ENCODE results near the gene TUBGCP2. TPM values are rescaled to one million over a fixed set of nuclear protein-coding genes. Genes with fewer than 3 reads are reported as not detected.

TUBGCP2 gene
- total RNA-seq, 4 donors from 2014 or later: 37.5 to 68.3 (median 47.6) TPM

GRCh38 chr10:133336577-133337369 is 28.1 kb upstream of the TUBGCP2 start, which contains the start of gene CALY:
Gene CALY, minus strand, starts transcription at chr10:133336896. Its CDS starts 7,907 bp downstream, at chr10:133328989.
- intact Hi-C loops (cut with DNase I; ENCODE audit: low total_unique reads) (no loop called here), in situ Hi-C loops (cut with MboI; ENCODE audit: low pct_ligation_motif_present in 1 of 4, low pct_unique_long_range_greater_than_20kb in 1 of 4, low sequenced_read_pairs in 3 of 4) (no loop called here)
- peak within 1 kb of the TSS; percentile 8 to 36 (median 19) for H3K4me3 ChIP-seq
- H3K27ac ChIP-seq: no peak within 1 kb of the TSS
- peak; percentile 62 for DNase-seq
- H3K4me1 ChIP-seq: peaks cover 14 to 21% (median 20%) of the 10 kb centered on the region in 4 donors
- H3K27me3 ChIP-seq: peaks cover 57% of the 10 kb centered on the region
- H3K36me3 ChIP-seq: no peaks in the 10 kb centered on the region
- no peaks in the 10 kb centered on the region for H3K9me3 ChIP-seq
- 5% methylated on average over 43 of the region's 63 CpGs; no CpG with 5 or more reads in 1 of the 2 donors for WGBS, 2 donors (ENCODE audit: low coverage in 1 of 2)
- no peak for TF ChIP-seq POLR2A (IDR thresholded peaks at IDR 0.05)
- no peak for TF ChIP-seq POLR2AphosphoS5 (IDR thresholded peaks at IDR 0.05)

DNA sequence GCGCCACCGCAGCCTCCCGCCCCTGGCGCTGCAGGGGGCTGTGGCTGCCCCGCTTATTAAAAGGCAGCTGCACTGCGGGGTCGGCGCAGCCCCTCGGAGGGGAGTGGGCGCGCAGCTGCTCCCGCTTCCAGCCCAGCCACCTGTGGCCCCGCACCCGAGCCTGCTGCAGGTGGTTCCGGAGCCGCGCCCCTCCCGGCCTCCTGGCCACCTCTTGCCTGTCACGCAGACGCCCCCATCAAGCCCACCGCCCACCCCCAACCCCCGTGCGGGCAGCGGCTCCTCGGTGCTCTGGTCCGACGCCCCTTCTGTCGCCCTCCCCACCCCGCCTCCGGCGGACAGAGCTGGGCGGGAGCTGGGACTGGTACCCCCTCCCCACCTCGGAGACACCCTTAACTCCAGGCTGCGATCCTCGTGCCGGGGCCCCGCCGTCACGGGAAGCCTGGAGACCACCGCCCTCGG is 27.5 kb upstream of the TUBGCP2 start:
- H3K27ac ChIP-seq: no peak overlapping the region
- H3K27me3 ChIP-seq: peaks cover 57% of the 10 kb centered on the region
- 7% methylated on average over 22 of the region's 41 CpGs; no CpG with 5 or more reads in 1 of the 2 donors for WGBS, 2 donors (ENCODE audit: low coverage in 1 of 2)
- no peaks in the 10 kb centered on the region for H3K36me3 ChIP-seq
- intact Hi-C loops (cut with DNase I; ENCODE audit: low total_unique reads) (no loop called here), in situ Hi-C loops (cut with MboI; ENCODE audit: low pct_ligation_motif_present in 1 of 4, low pct_unique_long_range_greater_than_20kb in 1 of 4, low sequenced_read_pairs in 3 of 4) (no loop called here)
- TF ChIP-seq, protein P1, sequence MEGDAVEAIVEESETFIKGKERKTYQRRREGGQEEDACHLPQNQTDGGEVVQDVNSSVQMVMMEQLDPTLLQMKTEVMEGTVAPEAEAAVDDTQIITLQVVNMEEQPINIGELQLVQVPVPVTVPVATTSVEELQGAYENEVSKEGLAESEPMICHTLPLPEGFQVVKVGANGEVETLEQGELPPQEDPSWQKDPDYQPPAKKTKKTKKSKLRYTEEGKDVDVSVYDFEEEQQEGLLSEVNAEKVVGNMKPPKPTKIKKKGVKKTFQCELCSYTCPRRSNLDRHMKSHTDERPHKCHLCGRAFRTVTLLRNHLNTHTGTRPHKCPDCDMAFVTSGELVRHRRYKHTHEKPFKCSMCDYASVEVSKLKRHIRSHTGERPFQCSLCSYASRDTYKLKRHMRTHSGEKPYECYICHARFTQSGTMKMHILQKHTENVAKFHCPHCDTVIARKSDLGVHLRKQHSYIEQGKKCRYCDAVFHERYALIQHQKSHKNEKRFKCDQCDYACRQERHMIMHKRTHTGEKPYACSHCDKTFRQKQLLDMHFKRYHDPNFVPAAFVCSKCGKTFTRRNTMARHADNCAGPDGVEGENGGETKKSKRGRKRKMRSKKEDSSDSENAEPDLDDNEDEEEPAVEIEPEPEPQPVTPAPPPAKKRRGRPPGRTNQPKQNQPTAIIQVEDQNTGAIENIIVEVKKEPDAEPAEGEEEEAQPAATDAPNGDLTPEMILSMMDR (IDR thresholded peaks at IDR 0.05): no peak
- TF ChIP-seq EP300 (IDR thresholded peaks at IDR 0.05; ENCODE audit: low read depth) (no peak), POLR2A (IDR thresholded peaks at IDR 0.05) (no peak), POLR2AphosphoS5 (IDR thresholded peaks at IDR 0.05) (no peak)
- DNase-seq: no peak
- H3K9me3 ChIP-seq: no peaks in the 10 kb centered on the region
- H3K4me1 ChIP-seq: peaks cover 14 to 21% (median 20%) of the 10 kb centered on the region in 4 donors
- peak overlapping the region; percentile 8 to 36 (median 19) for H3K4me3 ChIP-seq

DNA sequence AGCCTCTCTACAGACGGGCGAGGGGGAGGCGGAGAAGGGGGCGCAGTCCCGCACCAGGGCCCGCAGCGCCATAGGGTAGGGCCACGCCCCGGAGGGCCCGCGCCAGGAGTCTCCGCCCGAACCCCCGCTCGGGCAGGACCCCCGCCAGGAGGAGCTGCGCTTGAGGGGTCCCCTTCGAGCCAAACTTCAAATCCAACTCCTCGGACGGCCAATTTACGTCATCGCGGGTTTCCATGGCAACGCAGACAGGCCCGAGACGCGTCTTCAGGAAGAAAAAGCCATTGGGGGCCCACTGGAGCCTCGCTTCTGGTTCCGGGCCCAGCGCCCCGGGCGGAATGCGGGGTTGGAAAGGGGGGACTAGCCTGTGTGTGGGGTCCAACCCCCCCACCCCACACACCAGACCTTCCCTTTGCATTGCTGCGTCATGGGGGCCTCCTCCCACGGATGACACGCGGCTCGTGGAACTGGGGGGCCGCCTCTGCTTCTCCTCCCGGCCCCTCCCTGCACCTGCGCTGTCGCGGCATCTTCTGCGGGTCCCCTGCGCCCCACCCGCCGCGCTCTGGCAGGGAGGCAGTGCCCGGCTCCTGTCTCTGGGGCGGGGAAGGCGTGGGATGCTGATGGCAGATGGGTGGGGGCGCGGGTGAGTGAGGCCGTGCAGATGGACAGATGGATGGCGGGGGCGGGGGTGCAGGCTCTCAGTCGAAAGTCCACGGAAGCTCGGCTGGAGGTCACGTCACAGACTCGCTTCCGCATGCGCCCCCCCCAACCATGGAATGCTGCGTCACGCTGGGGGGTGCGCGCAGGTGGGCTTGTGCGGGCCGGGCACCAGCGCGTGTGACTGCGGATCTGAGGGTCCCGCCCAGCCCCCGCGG is 26.8 kb upstream of the TUBGCP2 start:
- Histone ChIP-seq H3K27me3 (peaks cover 58% of the 10 kb centered on the region), H3K36me3 (no peaks in the 10 kb centered on the region), H3K4me3 (peak overlapping the region; percentile 8 to 36 (median 19)), H3K27ac (no peak overlapping the region), H3K9me3 (no peaks in the 10 kb centered on the region), H3K4me1 (peaks cover 14 to 21% (median 20%) of the 10 kb centered on the region in 4 donors)
- intact Hi-C loops (cut with DNase I; ENCODE audit: low total_unique reads) (no loop called here), in situ Hi-C loops (cut with MboI; ENCODE audit: low pct_ligation_motif_present in 1 of 4, low pct_unique_long_range_greater_than_20kb in 1 of 4, low sequenced_read_pairs in 3 of 4) (no loop called here)
- peak; percentile 62 for DNase-seq
- TF ChIP-seq, protein P1 (IDR thresholded peaks at IDR 0.05): no peak
- TF ChIP-seq POLR2AphosphoS5 (IDR thresholded peaks at IDR 0.05): no peak
- TF ChIP-seq EP300 (IDR thresholded peaks at IDR 0.05; ENCODE audit: low read depth): no peak
- no peak for TF ChIP-seq POLR2A (IDR thresholded peaks at IDR 0.05)
- WGBS, 2 donors (ENCODE audit: low coverage in 1 of 2): 2% methylated on average over 48 of the region's 75 CpGs; no CpG with 5 or more reads in 1 of the 2 donors

GRCh38 chr10:133334503-133335245 is 26.0 kb upstream of the TUBGCP2 start:
- no peak for DNase-seq
- no peaks in the 10 kb centered on the region for H3K9me3 ChIP-seq
- TF ChIP-seq POLR2AphosphoS5 (IDR thresholded peaks at IDR 0.05): no peak
- TF ChIP-seq, protein P1 (IDR thresholded peaks at IDR 0.05): no peak
- TF ChIP-seq EP300 (IDR thresholded peaks at IDR 0.05; ENCODE audit: low read depth): no peak
- H3K36me3 ChIP-seq: no peaks in the 10 kb centered on the region
- in situ Hi-C loops (cut with MboI; ENCODE audit: low pct_ligation_motif_present in 1 of 4, low pct_unique_long_range_greater_than_20kb in 1 of 4, low sequenced_read_pairs in 3 of 4): no loop called here
- peaks cover 63% of the 10 kb centered on the region for H3K27me3 ChIP-seq
- peak overlapping the region in 3 of 4 donors; percentile 8 to 36 (median 30) for H3K4me3 ChIP-seq
- H3K27ac ChIP-seq: no peak overlapping the region
- intact Hi-C loops (cut with DNase I; ENCODE audit: low total_unique reads): no loop called here
- 18 to 52% methylated on average over 8 to 41 of the region's 51 CpGs for WGBS, 2 donors (ENCODE audit: low coverage in 1 of 2)
- H3K4me1 ChIP-seq: peaks cover 14 to 26% (median 24%) of the 10 kb centered on the region in 4 donors
